HAP-1 (cell line): ENCODE data around the gene KRT9.
"Not testable (repeated sequence)": the region's sequence is repeated elsewhere in the genome, so short reads cannot be mapped to it uniquely, and the experiment has no call there.

ENCODE experiments used
- DNase-seq, 2 experiments: peaks; one replicate each; pipeline ENCODE4 v3.0.0-alpha.2; 2016 to 2020; ENCODE audit warnings: low spot score in 2 of 2
- H3K27me3 ChIP-seq: fragments of 250-450 bp; sonication (Bioruptor Pico); 2 replicates; pipeline ENCODE4 v1.5.1; 2020; ENCODE audit warnings: low read depth, mild to moderate bottlenecking, moderate library complexity
- H3K36me3 ChIP-seq: fragments of 250-450 bp; sonication (Bioruptor Pico); replicated peaks from 2 replicates; pipeline ENCODE4 v1.5.1; 2020; ENCODE audit warnings: mild to moderate bottlenecking
- H3K4me1 ChIP-seq: fragments of 250-450 bp; sonication (Bioruptor Pico); 2 replicates; pipeline ENCODE4 v1.5.1; 2020; ENCODE audit warnings: mild to moderate bottlenecking
- H3K4me3 ChIP-seq: fragments of 250-450 bp; sonication (Bioruptor Pico); 2 replicates; pipeline ENCODE4 v1.5.1; 2020; ENCODE audit warnings: mild to moderate bottlenecking, moderate library complexity
- H3K9me3 ChIP-seq: fragments of 250-450 bp; sonication (Bioruptor Pico); 2 replicates; pipeline ENCODE4 v1.5.1; 2020; ENCODE audit warnings: mild to moderate bottlenecking, moderate library complexity
- in situ Hi-C: fragments of 300-500 bp; cut with MboI; formaldehyde crosslinking; loops from 3 replicates; pipeline ENCODE4 v1.14.3; 2020; ENCODE audit warnings: low sequenced_read_pairs, inconsistent platforms, mixed read lengths

KRT9 gene

DNA sequence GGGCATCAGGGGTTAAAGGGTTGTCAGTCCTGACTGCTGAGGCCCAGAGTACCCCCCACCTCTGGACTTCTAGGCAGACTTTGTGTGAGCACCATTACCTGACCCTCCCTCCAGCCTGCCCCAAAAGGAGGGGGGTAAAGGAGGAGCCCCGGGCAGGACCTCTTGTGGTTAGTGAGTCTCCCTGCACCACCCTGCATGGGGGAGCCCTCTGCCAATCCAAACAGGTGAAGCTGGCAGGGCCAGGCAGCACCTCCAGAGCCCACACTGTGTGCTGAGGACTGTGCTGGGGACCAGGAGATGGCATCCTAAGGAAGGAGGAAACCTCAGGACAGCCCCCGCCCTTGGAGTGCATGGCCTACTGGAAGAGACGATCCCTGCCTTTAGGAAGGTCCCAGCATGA, 17.4 kb upstream of the KRT9 start:
- no peaks in the 10 kb centered on the region for H3K4me1 ChIP-seq
- H3K27me3 ChIP-seq: peaks cover 3% of the 10 kb centered on the region; the same call in 1 of the 2 replicates
- no peak for DNase-seq
- in situ Hi-C loops: no loop called here
- H3K4me3 ChIP-seq: no peak overlapping the region
- H3K36me3 ChIP-seq: no peaks in the 10 kb centered on the region
- no peaks in the 10 kb centered on the region for H3K9me3 ChIP-seq

DNA sequence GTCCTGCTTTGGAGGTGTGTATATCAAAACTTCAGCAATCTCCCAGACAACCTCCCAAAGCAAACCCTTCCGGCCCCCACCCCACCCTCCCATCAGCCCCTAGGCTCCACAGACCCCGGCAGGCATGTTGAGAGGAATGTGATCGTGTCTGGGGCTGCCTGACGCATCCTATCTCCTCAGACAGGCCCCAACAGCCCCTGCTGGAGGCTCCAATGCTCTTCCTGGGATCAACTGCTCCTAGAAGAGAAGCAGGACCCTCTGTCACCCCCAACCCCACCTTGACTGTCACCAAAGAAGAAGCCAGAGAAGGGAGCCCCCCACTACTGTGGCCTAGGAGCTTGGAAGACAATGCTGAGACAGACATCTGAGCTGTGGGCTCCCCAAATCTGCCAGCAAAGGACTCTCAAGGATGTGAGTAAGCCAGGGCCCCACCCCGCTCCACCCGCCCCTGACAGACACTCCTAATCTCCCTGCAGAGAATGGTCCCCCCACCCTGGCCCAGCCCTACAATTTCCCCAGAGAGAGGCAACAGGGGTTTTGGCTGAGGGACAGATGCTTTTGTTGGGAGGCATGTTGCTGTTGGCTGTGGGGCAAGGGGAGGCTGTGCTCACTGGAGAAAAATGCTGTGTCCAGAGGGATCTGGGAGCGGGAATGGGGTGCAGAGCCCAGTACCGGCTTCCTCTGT, 16.4 kb upstream of the KRT9 start:
- no peak for DNase-seq
- H3K4me1 ChIP-seq: no peaks in the 10 kb centered on the region
- H3K4me3 ChIP-seq: no peak overlapping the region
- H3K36me3 ChIP-seq: no peaks in the 10 kb centered on the region
- peaks cover 3% of the 10 kb centered on the region; the same call in 1 of the 2 replicates for H3K27me3 ChIP-seq
- in situ Hi-C loops: no loop called here
- no peaks in the 10 kb centered on the region for H3K9me3 ChIP-seq

DNA sequence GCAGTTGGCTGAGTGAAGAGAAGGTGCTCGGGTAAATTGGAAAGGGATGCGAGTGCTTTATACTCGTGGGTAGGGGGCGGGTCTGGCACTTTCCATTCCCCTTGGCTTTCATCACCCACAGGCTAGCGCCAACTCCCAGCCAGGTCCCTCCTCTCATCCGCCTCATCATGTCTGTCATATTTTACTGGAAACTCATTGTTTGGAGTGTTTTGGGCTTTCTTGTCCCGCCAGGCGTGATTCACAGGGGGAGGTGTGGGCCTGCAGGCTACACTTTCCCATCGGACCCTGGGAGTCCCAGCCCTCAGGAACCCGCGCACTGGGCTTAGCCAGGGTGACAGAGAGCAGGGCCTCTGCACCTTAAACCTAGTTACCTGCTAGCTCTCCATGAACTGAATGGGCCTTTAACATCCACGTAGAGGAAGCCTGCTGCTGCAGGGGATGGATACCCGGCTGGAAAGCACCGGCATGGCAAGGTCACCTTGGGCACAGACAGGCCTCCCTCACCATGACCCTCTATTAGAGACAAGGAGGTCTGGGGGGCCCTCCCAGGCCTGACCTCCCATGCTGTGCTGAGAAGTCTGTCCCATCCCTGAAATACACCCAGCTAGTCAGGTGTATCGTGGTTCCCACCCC, 15.1 kb upstream of the KRT9 start, which contains the start of gene KRT14:
TSS of gene KRT14 (minus strand) at position 33 of the 633 bp plus-strand sequence. CDS start 61 bp downstream, outside the sequence.
- no peak for DNase-seq

DNA sequence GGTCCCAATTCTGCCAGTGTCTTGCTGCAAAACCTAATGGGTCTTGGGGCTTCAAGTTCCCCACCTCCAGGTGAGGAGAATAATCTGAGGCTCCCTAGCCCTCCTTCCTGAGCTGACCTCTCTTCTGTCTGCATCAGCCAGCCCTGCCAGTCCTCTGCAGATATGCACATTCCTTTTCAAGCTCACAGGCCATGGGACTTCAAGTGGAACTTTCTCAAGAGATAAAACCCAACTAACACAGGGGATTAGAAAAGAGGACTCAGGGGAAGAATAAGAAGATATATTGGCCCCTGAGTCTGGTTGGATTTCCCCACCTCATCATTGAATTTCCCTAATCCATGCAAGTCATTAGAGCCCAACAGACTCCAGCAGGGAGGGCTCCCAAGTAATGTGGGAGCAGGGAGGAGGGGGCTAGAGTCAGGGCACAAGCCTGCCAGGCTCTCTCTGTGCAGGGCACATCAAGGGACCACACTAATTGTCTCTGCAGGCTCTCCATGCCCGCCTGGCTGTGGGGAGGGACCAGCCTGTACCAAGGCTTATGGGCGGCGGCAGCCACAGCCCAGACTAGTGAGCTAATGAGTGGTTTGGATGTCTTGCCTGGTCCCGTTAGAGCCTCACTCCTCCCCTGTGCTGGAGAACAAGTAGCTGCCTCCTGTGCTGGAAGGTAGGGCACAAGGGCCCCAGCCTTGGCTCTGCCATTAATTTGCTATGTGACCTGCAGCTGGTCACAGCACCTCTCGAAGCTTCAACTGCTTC, 13.6 kb upstream of the KRT9 start:
- in situ Hi-C loops: no loop called here
- DNase-seq: no peak
- no peaks in the 10 kb centered on the region for H3K9me3 ChIP-seq
- H3K27me3 ChIP-seq: no peaks in the 10 kb centered on the region
- no peaks in the 10 kb centered on the region for H3K4me1 ChIP-seq
- no peak overlapping the region for H3K4me3 ChIP-seq
- no peaks in the 10 kb centered on the region for H3K36me3 ChIP-seq

More for the DNA sequence above, 15.1 kb upstream of the KRT9 start, which contains the start of gene KRT14:
- in situ Hi-C loops: no loop called here
- peaks cover 3% of the 10 kb centered on the region; the same call in 1 of the 2 replicates for H3K27me3 ChIP-seq
- no peaks in the 10 kb centered on the region for H3K9me3 ChIP-seq
- H3K4me3 ChIP-seq: no peak within 1 kb of the TSS
- no peaks in the 10 kb centered on the region for H3K36me3 ChIP-seq
- no peaks in the 10 kb centered on the region for H3K4me1 ChIP-seq

DNA sequence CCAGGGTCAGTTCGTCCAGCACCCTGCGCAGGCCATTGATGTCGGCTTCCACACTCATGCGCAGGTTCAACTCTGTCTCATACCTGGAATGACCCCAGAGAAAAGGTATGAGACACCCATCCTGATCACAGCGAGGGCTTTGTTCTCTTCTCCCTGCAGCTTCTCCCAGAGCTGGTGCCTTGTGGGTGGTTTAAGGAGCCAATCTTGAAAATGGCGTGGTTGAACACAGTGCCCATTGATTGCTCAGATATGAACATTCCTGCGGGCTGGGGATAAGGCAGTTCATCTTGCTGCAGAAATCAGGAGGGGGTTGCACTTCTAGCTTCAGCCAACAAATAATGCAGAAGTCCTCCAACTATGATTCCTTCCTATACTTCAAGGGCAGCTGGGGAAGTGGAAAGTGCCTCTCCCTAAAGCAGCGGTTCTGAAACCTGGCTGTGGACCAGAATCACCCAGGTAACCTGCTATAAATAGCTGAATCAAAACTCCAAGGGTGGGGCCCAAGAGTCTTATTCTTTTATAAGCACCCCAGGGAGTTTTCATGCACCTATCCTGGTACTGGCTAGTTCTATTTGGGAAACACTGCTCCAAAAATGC, 12.6 kb upstream of the KRT9 start:
- H3K27me3 ChIP-seq, DNase-seq, H3K9me3 ChIP-seq, H3K4me3 ChIP-seq, H3K4me1 ChIP-seq, in situ Hi-C loops, H3K36me3 ChIP-seq: not testable (repeated sequence)

DNA sequence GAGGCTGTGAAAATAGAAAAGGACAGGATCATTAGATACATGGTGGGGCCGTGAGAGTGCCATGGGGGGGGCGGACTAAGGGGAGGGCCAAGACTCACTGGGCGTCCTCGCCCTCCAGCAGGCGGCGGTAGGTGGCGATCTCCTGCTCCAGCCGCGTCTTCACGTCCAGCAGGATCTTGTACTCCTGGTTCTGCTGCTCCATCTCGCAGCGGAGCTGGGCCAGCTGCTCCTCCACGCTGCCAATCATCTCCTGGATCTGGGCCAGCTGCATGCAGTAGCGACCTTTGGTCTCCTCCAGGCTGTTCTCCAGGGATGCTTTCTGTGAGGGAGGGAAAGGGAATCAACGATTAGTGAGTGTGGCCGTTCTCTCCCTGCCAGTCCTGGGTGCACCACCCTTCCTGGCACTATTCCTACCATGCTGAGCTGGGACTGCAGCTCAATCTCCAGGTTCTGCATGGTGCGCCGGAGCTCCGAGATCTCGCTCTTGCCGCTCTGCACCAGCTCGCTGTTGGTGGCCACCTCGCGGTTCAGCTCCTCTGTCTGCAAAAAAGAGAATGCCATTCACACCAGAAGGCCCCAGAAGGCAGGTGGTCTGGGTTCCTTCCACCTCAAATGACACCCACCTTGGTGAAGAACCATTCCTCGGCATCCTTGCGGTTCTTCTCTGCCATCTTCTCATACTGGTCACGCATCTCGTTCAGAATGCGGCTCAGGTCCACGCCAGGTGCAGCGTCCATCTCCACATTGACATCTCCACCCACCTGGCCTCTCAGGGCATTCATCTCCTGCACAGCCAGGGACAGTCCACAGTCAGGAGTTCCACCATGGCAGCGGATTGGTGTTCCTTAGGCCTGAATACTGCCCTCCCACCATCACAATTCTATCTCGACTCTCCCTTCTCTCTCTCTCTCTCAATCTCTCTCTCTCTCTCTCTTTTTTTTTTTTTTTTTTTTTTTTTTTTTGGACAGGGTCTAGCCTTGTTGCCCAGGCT, 11.6 kb upstream of the KRT9 start:
- no peaks in the 10 kb centered on the region for H3K9me3 ChIP-seq
- H3K27me3 ChIP-seq: no peaks in the 10 kb centered on the region
- no peaks in the 10 kb centered on the region for H3K4me1 ChIP-seq
- no peaks in the 10 kb centered on the region for H3K36me3 ChIP-seq
- no peak overlapping the region for H3K4me3 ChIP-seq
- DNase-seq: no peak
- in situ Hi-C loops: no loop called here

DNA sequence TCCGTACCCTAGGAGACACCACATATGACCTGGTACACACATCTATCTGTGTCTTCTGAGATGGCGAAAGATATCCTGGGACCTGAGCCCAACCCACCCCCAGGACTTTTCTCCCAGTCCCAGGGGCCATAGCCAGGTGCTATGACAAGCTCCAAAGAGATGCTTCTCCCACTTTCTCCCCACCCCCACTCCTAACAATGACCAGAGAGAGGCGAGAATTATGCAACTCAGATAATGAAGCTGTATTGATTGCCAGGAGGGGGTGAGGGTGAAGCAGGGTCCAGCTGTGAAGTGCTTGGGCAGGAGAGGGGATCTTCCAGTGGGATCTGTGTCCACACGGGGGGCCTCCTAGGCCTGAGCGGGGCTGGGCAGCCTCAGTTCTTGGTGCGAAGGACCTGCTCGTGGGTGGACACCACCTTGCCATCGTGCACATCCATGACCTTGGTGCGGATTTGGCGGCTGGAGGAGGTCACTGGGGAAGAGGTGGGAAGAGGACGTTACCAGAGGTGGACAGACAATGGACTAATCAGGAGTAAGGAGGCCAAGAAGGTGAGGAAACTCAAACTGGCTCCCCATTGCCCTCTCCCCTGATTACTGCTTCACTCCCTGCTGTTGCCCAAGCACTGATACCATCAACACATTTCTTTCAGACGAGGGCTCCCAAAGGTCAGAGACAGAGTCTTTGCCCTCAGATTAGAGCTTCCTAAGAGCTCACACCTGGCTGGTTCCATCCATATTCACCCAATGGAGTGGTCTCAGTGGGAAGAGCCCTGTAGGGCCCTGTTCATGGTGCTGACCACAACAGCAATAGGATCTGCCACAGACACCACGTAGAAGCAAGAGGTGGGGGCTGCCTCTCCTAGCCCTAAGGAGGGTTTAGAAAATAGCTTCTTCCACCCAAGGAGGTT, 10.5 kb upstream of the KRT9 start:
- H3K36me3 ChIP-seq, H3K9me3 ChIP-seq, H3K4me1 ChIP-seq, in situ Hi-C loops, H3K4me3 ChIP-seq, DNase-seq, H3K27me3 ChIP-seq: not testable (repeated sequence)

DNA sequence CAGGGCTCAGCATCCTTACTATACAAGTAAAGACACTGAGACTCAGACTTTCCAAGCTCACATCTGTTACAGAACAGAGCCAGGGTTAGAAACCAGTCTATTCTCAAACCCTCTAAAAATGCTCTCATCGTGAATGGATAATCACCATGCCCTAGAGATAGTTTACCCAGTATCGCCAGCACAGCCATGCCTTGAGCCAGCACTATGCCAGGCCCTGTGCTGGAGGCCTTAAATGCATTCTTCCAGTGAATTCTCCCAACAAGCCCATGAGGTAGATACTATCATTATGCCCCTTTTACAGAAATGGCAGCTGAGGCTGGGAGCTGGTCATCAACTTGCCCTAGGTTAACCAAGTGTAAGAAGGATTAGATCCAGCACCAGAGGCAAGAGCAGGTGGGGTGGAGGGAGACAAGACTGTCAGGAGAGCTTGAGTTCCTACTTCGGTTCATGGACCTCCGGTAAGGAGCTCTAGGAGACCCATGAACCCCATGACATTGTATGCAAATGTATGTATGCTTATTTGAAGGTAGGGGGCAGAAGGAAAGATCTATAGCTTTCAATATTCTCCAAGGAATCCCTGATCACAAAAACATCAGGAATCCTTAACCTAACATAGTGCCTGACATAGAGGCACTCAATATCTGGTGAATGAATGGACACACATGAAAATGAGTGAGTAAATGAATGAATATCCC, 9.7 kb upstream of the KRT9 start:
- in situ Hi-C loops: no loop called here
- H3K36me3 ChIP-seq: no peaks in the 10 kb centered on the region
- H3K9me3 ChIP-seq: no peaks in the 10 kb centered on the region
- no peaks in the 10 kb centered on the region for H3K4me1 ChIP-seq
- no peak for DNase-seq
- H3K27me3 ChIP-seq: no peaks in the 10 kb centered on the region
- H3K4me3 ChIP-seq: no peak overlapping the region

DNA sequence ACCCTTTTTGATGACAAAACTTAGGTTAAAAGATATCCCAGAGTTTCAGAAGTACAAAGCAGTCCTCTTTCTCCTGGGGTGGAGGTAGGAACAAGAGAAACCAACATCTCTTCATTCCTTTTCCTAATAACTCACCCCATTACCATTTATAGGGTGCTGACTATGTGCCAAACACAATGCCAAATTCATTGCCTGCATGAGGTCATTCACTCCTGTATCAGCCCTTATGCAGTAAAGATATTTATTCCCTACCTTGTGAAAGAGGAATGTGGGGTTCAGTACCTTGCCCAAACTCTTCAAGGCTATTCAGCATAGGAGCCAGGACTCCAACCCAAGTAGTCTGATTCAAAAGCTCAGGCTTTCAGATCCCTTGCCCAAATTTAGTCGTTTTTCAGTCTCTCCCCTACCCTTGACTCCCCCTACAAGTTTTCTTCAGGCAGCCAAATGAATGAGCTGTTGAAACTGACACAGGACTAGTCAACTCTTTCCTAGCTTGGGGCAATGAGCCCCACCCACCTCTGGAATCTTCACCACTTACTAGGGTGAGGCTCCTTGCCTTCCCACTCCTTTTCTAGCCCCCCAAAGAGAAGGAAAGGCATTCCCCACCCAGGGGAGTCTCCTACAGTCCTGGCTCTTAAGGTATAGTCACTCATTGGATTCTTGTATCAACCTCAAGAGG, 9.0 kb upstream of the KRT9 start:
- DNase-seq: no peak
- no peaks in the 10 kb centered on the region for H3K4me1 ChIP-seq
- H3K9me3 ChIP-seq: no peaks in the 10 kb centered on the region
- in situ Hi-C loops: no loop called here
- H3K4me3 ChIP-seq: no peak overlapping the region
- H3K27me3 ChIP-seq: no peaks in the 10 kb centered on the region
- no peaks in the 10 kb centered on the region for H3K36me3 ChIP-seq

DNA sequence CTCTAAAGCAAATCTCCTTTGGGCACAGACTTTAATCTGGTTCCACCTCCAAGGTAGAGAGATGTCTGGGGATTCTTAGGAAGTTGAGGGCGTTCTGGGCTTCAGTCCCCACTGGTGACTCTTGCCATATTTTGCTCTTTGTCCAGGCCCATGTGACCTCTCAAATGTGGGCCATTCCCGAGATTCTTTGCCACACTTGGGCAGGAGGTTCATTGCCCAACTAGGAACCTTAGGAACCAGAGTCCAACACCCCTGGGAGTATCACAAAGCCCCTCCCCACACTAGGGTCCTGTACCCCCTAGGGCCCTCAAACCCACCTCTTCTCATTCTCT, 8.4 kb upstream of the KRT9 start:
- Histone ChIP-seq H3K27me3 (no peaks in the 10 kb centered on the region), H3K36me3 (no peaks in the 10 kb centered on the region), H3K4me3 (no peak overlapping the region), H3K9me3 (no peaks in the 10 kb centered on the region), H3K4me1 (no peaks in the 10 kb centered on the region)
- no peak for DNase-seq
- in situ Hi-C loops: no loop called here

DNA sequence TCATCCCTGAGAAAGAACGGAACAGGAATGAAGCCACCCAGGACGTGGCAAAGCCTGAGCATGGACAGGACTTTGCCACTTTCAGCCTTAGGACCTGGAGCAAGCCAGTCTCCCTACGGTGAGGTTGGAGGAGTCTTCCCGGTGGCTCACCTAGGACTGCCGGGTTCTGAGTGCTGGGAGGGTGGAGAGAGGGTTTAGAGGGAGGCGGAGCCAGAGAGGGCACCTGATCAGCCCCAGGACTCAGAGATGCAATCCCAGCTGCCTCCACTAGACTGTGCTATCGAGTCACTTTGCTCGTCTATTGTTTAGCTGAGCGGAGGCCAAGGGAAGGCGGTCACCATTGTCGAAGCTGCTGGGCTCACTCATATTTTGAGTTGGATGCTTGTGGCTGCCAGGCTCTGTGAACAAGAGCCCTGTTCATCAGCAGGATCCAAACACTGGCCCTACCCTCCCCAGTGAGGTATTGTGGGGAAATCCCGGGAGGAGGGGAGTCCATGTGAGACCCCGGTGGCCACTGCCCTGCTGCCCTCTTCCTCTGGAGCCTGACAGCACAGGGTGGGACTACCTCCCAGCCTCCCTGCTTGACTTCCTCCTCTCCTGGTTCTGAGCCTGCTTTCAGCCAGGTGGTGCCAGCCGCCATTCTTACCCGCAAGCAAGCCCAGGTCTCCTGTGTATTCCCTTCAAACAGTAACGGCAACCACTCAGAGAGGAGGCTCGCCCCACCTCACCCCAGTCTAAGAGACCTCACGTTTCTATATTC, 7.8 kb upstream of the KRT9 start:
- no peaks in the 10 kb centered on the region for H3K4me1 ChIP-seq
- no peaks in the 10 kb centered on the region for H3K9me3 ChIP-seq
- no peak overlapping the region for H3K4me3 ChIP-seq
- peak; percentile 82 to 94 for DNase-seq
- H3K36me3 ChIP-seq: no peaks in the 10 kb centered on the region
- H3K27me3 ChIP-seq: no peaks in the 10 kb centered on the region
- in situ Hi-C loops: no loop called here
